PC-9 (cell line): ENCODE measurements around the gene FAM161B.
A peak's percentile ranks its signal among the peaks of the same experiment; 100 is the strongest.

Experiments
- EZH2 ChIP-seq: fragments of 200-600 bp; sonication (generic); IDR thresholded peaks from 2 replicates; pipeline ENCODE4 v1.8.0; 2017; ENCODE audit warnings: antibody characterized with exemption, low read depth
- TF ChIP-seq, protein P1 (sequence below): fragments of 200-600 bp; sonication (generic); conservative IDR thresholded peaks from 2 replicates; pipeline ENCODE4 v1.6.1; 2017; ENCODE audit warnings: mixed run types, antibody characterized with exemption, mild to moderate bottlenecking, moderate library complexity

DNA sequence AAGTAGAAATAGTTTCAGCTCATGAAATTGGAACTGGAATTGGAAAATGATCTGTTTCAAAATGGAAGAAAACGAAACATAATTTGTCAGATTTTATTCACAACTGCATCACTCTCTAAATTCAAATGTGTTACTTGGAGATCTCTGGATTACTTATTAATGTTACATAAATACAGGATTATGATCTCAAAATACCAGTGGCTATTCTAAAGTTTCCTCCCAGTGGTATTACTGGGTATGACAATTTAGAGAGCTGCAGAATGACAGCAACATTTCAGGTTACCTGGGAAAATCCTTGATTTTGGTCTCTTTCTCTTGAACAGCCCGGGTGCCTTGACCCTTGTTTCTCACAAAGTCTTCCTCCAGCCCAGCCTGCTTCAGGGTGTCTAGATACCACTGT, 14.2 kb downstream of the FAM161B start:
- TF ChIP-seq, protein P1, sequence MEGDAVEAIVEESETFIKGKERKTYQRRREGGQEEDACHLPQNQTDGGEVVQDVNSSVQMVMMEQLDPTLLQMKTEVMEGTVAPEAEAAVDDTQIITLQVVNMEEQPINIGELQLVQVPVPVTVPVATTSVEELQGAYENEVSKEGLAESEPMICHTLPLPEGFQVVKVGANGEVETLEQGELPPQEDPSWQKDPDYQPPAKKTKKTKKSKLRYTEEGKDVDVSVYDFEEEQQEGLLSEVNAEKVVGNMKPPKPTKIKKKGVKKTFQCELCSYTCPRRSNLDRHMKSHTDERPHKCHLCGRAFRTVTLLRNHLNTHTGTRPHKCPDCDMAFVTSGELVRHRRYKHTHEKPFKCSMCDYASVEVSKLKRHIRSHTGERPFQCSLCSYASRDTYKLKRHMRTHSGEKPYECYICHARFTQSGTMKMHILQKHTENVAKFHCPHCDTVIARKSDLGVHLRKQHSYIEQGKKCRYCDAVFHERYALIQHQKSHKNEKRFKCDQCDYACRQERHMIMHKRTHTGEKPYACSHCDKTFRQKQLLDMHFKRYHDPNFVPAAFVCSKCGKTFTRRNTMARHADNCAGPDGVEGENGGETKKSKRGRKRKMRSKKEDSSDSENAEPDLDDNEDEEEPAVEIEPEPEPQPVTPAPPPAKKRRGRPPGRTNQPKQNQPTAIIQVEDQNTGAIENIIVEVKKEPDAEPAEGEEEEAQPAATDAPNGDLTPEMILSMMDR, result peak; percentile 63
- TF ChIP-seq EZH2, result no peak
